Endothelial cell (in vitro differentiated cells): ENCODE data around the gene VWA7. TPM values are rescaled to one million over a fixed set of nuclear protein-coding genes. Genes with fewer than 3 reads are reported as not detected.

Source experiments
- DNase-seq: peaks from one replicate; pipeline ENCODE4 v3.0.0; 2021; ENCODE audit warnings: low spot score
- H3K27ac Mint-ChIP-seq: one replicate; pipeline ENCODE4 v1.8.0; 2021; ENCODE audit warnings: mixed read lengths, inconsistent platforms; ENCODE audit not compliant: unreplicated experiment
- H3K27me3 Mint-ChIP-seq: one replicate; pipeline ENCODE4 v1.8.0; 2021; ENCODE audit warnings: mild to moderate bottlenecking, moderate library complexity, mixed read lengths, inconsistent platforms; ENCODE audit not compliant: unreplicated experiment
- H3K36me3 Mint-ChIP-seq: one replicate; pipeline ENCODE4 v1.8.0; 2021; ENCODE audit warnings: mild to moderate bottlenecking, low read depth, mixed read lengths, inconsistent platforms; ENCODE audit not compliant: unreplicated experiment
- H3K4me1 Mint-ChIP-seq: one replicate; pipeline ENCODE4 v1.8.0; 2021; ENCODE audit warnings: mild to moderate bottlenecking, mixed read lengths, inconsistent platforms; ENCODE audit not compliant: unreplicated experiment
- H3K4me3 Mint-ChIP-seq: one replicate; pipeline ENCODE4 v1.8.0; 2021; ENCODE audit warnings: mild to moderate bottlenecking, mixed read lengths, inconsistent platforms; ENCODE audit not compliant: unreplicated experiment
- H3K9me3 Mint-ChIP-seq: one replicate; pipeline ENCODE4 v1.8.0; 2021; ENCODE audit warnings: mixed read lengths, inconsistent platforms; ENCODE audit not compliant: unreplicated experiment
- total RNA-seq: library from RNA; stranded (reverse); fragmentation: NEBNext Ultra II Directional; extraction: Animal tissue kit (Norgen Biotek cat#: 25700); gene quantifications from one replicate; pipeline ENCODE4 v1.2.1, GENCODE V29; 2021; ENCODE audit not compliant: unreplicated experiment
- TF ChIP-seq, protein P1 (sequence below): fragments of 200-600 bp; sonication (generic); IDR thresholded peaks from one replicate; pipeline ENCODE4 v1.5.0; 2021; ENCODE audit warnings: antibody characterized with exemption; ENCODE audit not compliant: unreplicated experiment

The VWA7 gene
- total RNA-seq, 1 donor from 2014 or later: 0.74 TPM

DNA sequence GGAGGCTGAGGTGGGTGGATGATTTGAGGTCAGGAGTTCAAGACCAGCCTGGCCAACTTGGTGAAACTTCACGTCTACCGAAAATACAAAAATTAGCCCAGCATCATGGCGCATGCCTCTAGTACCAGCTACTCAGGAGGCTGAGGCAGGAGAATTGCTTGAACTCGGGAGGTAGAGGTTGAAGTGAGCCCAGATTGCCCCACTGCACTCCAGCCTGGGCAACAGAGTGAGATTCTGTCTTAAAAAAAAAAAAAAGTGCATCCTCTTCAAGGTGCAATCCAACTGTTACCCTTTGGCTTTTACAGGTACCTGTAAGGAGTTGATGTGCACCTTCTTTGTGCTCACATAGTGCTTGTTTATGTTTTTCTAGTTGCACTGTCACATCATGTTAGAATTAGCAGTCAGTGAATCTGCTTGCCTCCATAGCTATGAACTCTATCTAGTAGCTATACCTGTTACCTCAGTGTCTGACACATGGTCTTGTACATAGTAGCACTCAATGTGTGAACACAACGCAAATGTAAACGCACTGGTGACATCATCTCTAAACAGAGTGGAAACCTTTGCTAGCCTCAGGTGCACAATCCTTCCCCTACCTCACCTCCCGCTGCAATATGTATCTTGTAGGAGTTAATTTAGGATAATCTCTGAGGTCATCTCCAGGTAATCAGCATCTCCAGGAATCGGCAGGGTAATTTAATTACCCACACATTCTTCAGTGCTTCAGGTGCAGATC, 27.7 kb downstream of the VWA7 start:
- Mint-ChIP-seq H3K27me3 (peaks cover 2% of the 10 kb centered on the region), H3K9me3 (no peaks in the 10 kb centered on the region), H3K36me3 (peaks cover 5% of the 10 kb centered on the region), H3K4me1 (peaks cover 9% of the 10 kb centered on the region), H3K27ac (no peak overlapping the region), H3K4me3 (no peak overlapping the region)
- TF ChIP-seq, protein P1, sequence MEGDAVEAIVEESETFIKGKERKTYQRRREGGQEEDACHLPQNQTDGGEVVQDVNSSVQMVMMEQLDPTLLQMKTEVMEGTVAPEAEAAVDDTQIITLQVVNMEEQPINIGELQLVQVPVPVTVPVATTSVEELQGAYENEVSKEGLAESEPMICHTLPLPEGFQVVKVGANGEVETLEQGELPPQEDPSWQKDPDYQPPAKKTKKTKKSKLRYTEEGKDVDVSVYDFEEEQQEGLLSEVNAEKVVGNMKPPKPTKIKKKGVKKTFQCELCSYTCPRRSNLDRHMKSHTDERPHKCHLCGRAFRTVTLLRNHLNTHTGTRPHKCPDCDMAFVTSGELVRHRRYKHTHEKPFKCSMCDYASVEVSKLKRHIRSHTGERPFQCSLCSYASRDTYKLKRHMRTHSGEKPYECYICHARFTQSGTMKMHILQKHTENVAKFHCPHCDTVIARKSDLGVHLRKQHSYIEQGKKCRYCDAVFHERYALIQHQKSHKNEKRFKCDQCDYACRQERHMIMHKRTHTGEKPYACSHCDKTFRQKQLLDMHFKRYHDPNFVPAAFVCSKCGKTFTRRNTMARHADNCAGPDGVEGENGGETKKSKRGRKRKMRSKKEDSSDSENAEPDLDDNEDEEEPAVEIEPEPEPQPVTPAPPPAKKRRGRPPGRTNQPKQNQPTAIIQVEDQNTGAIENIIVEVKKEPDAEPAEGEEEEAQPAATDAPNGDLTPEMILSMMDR: no peak
- no peak for DNase-seq

DNA sequence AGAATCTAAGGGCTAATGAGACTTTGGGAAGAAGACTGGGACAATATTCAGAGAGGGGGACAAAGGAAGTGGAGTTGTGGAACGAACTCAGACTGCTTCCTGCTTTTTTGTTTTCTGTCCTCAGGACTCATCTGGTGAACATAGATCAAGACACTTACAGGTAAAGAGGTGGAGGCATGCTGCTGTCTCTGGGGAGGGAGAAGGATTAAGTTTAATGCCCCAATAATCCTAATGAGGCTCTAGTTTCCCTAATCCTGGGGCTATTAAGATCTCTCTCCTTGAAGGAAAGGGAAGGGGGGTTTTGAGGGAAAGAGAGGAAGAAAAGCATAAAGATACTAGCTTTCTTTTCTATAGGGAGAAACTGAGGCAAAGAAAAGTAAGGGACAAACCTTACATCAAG, 32.7 kb downstream of the VWA7 start:
- H3K4me3 Mint-ChIP-seq: peak overlapping the region; percentile 6
- H3K9me3 Mint-ChIP-seq: no peaks in the 10 kb centered on the region
- H3K4me1 Mint-ChIP-seq: peaks cover 19% of the 10 kb centered on the region
- H3K36me3 Mint-ChIP-seq: peaks cover 5% of the 10 kb centered on the region
- peaks cover 2% of the 10 kb centered on the region for H3K27me3 Mint-ChIP-seq
- H3K27ac Mint-ChIP-seq: peak overlapping the region; percentile 87
- no peak for DNase-seq
- TF ChIP-seq, protein P1: no peak

DNA sequence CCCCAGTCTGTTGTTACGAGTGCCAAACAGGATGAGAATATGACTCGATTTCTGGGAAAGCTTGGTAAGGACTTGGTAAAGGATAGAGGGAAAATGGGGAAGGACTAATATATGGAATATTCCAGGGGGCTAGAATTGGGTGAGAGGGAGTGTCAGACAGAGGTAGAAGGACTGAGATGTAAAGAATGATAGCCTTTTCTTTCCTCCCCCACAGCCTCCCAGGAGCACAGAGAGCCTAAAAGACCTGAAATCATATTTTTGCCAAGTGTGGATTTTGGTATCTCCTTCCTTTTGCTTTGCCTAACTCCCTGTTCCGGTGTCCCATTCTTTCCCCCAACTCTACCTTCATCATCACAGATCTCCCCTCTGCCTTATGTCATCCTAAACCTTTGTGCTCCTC, 34.2 kb downstream of the VWA7 start:
- Mint-ChIP-seq H3K27me3 (peaks cover 5% of the 10 kb centered on the region), H3K4me3 (no peak overlapping the region), H3K36me3 (peaks cover 5% of the 10 kb centered on the region), H3K27ac (no peak overlapping the region), H3K9me3 (no peaks in the 10 kb centered on the region), H3K4me1 (peaks cover 34% of the 10 kb centered on the region)
- DNase-seq: no peak
- TF ChIP-seq, protein P1: no peak

DNA sequence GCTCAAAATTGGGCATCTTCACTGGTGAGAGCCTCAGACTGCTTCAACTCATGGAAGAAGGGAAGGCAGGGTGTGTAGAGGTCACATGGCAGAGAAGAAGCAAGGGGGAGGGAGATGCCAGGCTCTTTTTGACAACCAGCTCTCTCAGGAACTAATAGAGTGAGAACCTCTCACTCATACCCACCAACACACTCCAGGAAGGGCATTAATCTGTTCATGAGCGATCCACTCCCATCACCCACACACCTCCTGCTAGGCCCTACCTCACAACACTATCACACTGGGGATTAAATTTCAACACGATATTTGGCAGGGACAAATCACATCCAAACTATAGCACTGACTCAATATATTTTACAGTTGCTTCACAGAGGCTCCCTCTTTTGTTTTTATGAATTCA, 35.3 kb downstream of the VWA7 start:
- peaks cover 9% of the 10 kb centered on the region for H3K27me3 Mint-ChIP-seq
- no peaks in the 10 kb centered on the region for H3K9me3 Mint-ChIP-seq
- peaks cover 5% of the 10 kb centered on the region for H3K36me3 Mint-ChIP-seq
- H3K4me3 Mint-ChIP-seq: no peak overlapping the region
- peak overlapping the region; percentile 26 for H3K27ac Mint-ChIP-seq
- H3K4me1 Mint-ChIP-seq: peaks cover 41% of the 10 kb centered on the region
- DNase-seq: no peak
- TF ChIP-seq, protein P1: no peak

DNA sequence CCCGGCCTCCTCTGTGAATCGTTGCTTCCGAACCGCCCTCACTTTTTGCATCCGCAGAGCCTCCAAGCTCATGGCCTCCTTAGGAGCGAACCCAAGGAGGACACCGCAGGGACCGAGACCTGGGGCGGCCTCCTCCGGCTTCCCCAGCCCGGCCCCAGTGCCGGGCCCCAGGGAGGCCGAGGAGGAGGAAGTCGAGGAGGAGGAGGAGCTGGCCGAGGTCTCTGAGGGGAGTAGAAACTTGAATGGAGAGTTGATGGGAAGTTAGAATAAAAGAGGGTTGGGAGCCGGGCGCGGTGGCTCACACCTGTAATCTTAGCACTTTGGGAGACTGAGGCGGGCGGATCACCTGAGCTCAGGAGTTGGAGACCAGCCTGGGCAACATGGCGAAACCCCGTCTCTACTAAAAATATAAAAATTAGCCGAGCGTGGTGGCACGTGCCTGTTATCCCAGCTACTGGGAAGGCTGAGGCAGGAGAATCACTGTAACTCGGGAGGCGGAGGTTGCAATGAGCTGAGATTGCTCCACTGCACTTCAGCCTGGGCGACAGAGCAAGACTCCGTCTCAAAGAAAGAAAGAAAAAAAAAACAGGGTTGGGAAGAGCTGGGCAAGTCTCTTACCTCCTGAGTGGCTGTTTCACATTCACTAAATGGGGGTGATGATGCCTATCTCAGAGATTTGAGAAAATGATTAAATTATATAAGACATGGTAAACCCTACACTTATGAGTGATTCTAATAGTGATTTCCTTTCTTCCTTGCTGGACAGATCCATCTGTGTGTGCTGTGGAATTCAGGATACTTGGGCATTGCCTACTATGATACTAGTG, 36.5 kb downstream of the VWA7 start:
- H3K9me3 Mint-ChIP-seq: no peaks in the 10 kb centered on the region
- peak overlapping the region; percentile 95 for H3K4me3 Mint-ChIP-seq
- DNase-seq: no peak
- peaks cover 12% of the 10 kb centered on the region for H3K27me3 Mint-ChIP-seq
- TF ChIP-seq, protein P1: no peak
- H3K27ac Mint-ChIP-seq: peak overlapping the region; percentile 48
- H3K36me3 Mint-ChIP-seq: peaks cover 9% of the 10 kb centered on the region
- H3K4me1 Mint-ChIP-seq: peaks cover 50% of the 10 kb centered on the region
